Ecto neural progenitor cell (in vitro differentiated cells): ENCODE data around the gene SYNGR3.
"Not testable (repeated sequence)": the region's sequence is repeated elsewhere in the genome, so short reads cannot be mapped to it uniquely, and the experiment has no call there.

Experiments used
- DNase-seq: peaks from one replicate; pipeline ENCODE4 v3.0.0-alpha.2; 2018; ENCODE audit warnings: low spot score

Gene SYNGR3

DNA sequence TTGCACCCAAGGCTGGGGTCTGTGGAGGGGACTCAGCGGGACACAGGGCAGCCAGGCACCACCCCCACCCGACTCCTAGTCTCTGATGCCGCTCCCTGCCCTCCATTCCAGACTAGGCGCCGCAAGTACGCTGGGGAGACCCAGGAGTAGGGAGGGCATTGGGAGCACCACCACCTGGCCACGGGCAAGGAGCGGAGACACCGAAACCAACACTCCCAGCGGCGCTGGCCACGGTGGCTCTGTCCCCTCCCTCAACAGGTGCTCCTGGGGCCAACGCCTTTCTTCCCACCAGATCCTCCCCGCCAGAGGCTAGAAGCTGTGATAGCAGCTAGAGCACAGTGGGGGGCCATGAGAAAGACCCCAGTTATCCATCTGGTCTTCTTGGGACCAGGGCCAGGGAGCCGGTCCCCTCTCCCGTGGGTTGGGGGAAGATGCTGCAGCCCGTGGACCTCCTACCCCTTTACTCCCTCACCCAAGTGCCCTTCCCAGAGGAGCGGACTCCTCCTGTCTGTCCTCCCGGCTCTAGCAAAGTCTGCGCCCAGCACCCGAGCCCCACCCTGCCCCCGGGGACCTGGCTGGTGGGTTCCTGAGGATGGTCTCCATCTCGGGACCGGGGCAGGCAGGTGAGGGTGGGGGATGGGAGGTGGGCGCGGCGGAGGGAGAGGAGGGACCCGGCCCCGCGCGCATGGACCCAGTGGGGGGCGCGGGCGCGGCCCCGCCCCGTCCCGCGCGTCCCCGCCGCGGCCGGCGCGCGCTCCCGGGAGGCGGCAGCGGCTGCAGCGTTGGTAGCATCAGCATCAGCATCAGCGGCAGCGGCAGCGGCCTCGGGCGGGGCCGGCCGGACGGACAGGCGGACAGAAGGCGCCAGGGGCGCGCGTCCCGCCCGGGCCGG lies at the start of gene SYNGR3:
Gene SYNGR3, plus strand, starts transcription at position 762 of the 892 bp plus-strand sequence. CDS start 133 bp downstream, outside the sequence.
- DNase-seq: no peak

DNA sequence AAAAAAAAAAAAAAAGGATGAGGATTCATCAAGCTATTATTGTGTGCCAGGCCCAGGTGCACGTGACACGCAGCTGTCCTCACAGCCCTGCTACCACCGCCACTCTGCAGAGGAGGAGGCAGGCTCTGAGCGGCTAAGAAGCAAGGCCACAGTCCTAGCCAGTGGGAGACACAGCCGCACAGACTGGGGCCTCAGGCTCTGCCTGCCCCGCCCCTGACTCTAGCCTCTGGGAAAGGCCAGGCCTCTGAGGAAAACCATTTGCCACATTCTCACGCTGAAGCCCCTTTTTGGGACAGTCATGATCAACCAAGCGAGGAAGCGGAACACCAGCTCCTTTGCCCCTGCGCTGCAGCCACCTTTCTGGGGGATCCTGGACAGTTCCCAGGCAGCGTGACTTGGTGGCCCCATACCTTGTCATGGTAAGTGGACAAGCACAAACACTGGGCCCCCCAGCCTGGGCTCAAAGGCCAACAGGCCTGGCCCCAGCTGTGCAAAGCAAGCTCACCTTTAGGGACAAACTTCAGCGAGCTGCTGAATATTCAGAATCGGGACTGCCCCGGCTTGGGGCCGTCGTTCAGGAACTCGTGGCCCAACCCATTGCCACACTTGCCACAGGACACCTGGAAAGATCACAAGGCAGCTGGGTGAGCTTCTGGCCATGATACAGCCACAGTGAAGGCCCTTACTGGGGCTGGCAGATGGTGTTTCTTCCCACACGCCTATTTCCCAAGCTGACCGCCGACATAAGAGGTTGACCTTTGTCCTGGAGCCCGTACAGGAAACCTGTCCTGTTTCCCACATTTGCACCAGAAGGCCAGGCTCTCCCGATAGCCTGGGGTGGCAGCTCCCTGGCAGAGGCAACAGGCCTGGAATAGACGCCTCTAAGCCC lies 49.3 kb upstream of the SYNGR3 start:
- DNase-seq: no peak

- no peak for DNase-seq
These were observed 48.4 kb upstream of the SYNGR3 start for GRCh38 chr16:1941162-1942046.

DNA sequence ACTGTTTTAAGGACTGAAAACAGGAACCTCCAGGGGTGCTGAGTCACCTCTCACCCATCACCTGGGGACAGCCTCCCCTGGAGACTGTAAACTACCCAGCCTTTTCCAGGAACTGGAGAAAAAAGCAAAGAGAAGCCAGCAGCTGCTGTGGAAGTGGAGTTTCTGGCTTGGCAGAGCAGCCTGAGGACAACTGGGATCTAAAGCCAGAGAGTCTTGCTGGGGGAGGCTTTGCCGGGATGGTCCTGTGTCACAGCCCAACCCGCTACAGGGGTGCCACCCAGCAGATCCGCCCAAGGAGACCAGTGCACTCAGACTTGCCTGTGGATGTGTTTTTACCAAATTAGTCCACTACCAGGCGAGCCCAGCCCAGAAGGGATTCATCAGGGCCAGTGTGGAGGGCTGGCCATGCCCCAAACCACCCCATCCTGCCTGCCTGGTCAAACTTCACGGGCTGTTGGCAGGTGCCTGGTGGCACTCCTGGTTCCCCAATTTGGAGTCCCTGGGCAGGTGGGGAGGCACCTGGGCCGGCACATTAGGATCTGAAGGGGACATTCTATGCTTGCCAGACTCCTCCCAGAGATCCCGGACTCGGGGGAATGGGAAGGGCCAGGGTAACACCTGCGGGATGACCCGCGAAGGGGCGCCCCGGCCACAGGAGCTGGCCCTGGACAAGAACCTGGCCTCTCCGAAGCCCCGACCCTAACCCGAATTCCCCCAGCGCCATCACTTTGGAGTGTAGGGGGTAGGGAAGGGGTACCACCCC lies 47.5 kb upstream of the SYNGR3 start:
- DNase-seq: no peak

- peak; percentile 100 for DNase-seq
These were observed 46.7 kb upstream of the SYNGR3 start, which contains the start of gene MSRB1 for GRCh38 chr16:1942810-1943726. MSRB1 (minus strand) TSS chr16:1943199; CDS start chr16:1943156, 43 bp downstream.

DNA sequence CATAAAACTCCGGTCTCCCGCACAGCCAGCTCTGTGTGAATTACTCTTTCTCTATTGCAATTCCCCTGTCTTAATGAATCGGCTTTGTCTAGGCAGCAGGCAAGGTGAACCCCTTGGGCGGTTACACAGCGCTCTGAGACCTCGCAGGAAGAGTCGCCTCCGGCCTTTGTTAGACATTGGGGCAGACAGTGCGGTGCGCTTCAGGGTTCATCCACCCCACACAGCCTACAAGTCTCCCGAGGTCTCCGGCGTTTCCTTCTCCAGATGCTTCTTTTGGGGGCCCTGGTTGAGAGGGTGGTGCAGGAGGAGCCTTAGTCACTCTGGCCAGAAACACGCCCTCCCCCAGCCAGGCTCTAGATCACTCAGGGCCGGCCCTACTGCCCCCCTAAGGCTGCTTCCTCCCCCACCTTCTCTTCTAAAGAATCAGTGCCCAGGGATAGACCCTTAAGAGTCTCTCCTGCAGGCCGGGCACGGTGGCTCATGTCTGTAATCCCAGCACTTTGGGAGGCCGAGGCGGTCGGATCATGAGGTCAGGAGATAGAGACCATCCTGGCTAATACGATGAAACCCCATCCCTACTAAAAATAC lies 45.1 kb upstream of the SYNGR3 start:
- no peak for DNase-seq

DNA sequence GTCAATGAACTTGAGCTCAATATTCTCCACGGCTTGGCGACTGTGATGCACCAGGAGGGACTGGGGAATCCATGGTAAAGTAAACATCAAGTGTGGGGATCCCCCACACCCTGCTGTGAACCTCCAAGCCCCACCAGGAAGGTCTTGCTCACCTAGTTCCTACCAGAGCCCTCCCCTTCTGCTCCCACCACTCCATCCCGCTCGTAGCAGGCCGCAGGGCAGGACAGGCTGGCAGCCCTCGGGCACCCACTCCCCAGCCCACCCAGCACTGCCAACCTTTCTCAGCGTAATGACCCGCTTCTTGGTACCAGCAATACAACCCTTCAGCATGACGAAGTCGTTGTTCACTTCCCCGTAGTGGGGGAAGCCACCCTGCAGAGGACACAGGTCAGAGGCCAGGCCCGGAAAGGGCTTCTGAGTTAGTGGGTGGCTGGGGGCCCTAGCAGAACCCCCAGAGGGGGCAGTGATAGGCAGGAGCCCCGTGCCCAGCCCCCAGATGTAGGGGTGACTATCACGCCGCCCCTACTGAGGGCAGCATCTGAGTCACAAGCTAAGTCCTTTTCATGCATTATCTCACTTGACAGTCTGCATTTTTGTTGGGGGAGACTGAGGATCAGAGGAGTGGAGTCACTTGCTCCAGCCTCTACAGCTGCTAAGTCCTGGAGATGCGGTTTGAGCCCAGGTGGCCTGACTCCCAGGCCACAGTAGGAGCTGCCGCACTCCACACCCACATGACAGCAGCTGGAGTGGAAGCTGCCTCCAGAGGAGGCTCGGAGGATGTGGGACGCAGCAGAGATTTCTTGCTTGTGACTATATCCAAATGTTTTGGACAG lies 44.0 kb upstream of the SYNGR3 start:
- no peak for DNase-seq

- no peak for DNase-seq
These were observed 43.0 kb upstream of the SYNGR3 start for GRCh38 chr16:1946495-1947368.

- DNase-seq: no peak
These were observed 42.5 kb upstream of the SYNGR3 start for GRCh38 chr16:1947369-1947670.

- DNase-seq: no peak
These were observed 40.3 kb upstream of the SYNGR3 start for GRCh38 chr16:1949507-1949906.

DNA sequence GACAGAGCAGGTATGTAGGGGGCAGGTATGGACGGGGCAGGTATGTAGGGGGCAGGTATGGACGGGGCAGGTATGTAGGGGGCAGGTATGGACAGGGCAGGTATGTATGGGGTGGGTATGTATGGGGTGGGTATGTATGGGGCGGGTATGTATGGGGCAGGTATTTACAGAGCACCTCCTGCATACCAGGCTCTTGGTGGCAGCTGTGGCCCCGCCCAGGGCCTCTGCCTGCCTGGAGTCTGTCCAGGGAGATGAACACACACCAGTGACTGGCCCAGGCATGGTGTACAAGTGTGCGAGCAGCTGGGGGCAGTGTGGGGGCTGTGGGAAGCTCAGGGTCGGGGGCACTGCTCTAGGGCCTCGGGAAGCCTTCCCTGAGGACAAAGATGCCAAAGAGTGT lies 39.7 kb upstream of the SYNGR3 start:
- no peak for DNase-seq

DNA sequence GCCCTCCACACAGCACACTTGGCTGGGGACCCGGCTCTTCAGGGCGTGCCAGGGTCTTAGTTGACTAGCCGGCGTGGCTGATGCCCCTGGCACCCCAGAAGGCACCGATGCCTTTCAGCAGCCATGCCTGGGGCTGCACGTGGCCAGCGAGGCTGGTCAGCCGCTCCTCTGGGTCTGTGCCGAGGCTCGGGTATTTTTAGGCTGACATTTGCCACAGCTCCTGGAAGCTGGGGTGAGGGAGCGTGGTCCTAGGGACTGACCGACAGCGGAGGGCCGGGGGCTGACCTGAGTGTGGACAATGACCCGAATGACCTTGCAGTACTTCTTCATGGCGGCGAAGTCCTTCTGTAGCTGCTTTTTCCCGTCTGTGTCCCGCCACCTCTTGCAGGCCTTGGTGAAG lies 39.2 kb upstream of the SYNGR3 start:
- DNase-seq: no peak

DNA sequence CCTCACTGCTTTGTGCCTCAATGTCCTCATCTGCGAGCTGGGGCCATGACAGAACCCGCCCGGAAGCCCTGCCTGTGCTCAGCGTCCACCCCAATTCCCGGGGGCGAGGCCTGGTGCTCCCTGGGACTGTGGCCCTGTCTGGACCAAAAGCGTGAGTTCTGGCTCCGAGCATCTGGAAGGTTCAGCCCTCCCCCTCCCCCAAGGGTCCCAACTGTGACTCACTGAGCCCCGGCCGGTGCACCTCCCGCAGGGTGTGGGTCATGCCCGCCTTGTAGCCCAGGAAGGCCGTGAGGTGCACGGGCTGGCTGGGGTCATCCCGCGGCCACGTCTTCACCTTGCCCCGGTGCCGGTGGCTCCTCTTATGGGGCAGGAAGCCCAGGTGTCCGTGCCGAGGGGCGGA lies 36.0 kb upstream of the SYNGR3 start:
- DNase-seq: no peak

GRCh38 chr16:1957434-1958142 lies 32.2 kb upstream of the SYNGR3 start:
- DNase-seq: not testable (repeated sequence)

- not testable (repeated sequence) for DNase-seq
These were observed 31.7 kb upstream of the SYNGR3 start for GRCh38 chr16:1958143-1958491.

DNA sequence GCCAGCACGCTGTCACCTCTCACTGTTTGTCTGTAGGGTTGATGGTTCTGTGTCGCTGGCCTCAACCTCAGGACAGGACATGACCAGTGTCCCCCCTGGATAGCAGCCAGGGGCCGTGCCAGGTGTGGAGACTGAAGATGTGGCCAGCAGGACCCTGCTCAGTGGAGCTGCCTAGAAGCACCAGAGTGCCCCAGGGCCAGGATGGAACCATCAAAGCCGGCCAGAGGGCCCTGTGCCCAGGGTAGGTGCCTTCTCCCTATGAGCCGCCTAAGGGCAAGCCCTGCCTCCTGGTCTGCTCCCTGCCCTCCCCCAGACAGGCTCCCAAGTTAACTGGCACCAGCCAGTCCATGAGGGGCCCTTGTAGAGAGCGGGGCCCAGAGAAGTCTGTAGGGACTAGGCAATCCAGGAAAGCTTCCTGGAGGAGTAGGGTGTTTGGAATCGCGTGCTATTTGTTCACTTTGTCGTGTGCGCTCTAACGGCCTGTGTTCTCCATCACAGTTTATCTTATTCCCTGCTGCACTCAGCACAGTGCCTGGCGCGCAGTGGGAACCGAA lies 31.0 kb upstream of the SYNGR3 start:
- no peak for DNase-seq
